ENCODE results near the gene ATXN7L1. TPM values are rescaled to one million over a fixed set of nuclear protein-coding genes. Genes with fewer than 3 reads are reported as not detected.
"Not testable (repeated sequence)": the region's sequence is repeated elsewhere in the genome, so short reads cannot be mapped to it uniquely, and the experiment has no call there.

The ATXN7L1 gene
- total RNA-seq, 1 donor from 2014 or later, result 4.6 TPM

DNA sequence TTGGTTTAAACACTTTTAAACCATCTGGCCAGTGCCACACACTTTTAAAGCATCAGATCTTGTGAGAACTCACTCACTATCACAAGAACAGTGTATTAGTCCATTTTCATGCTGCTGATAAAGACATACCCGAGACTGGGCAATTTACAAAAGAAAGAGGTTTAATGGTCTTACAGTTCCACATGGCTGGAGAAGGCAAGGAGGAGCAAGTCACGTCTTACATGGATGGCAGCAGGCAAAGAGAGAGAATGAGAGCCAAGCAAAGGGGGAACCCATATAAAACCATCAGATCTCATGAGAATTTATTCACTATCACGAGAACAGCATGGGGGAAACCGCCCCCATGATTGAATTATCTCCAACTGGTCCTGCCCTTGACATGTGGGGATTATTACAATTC is 165.7 kb downstream of the ATXN7L1 start:
- DNase-seq (ENCODE audit: low read depth in 2 of 2), result not testable (repeated sequence)

- DNase-seq (ENCODE audit: low read depth in 2 of 2), result no peak
Measured at GRCh38 chr7:105708763-105709080, 167.7 kb downstream of the ATXN7L1 start.

DNA sequence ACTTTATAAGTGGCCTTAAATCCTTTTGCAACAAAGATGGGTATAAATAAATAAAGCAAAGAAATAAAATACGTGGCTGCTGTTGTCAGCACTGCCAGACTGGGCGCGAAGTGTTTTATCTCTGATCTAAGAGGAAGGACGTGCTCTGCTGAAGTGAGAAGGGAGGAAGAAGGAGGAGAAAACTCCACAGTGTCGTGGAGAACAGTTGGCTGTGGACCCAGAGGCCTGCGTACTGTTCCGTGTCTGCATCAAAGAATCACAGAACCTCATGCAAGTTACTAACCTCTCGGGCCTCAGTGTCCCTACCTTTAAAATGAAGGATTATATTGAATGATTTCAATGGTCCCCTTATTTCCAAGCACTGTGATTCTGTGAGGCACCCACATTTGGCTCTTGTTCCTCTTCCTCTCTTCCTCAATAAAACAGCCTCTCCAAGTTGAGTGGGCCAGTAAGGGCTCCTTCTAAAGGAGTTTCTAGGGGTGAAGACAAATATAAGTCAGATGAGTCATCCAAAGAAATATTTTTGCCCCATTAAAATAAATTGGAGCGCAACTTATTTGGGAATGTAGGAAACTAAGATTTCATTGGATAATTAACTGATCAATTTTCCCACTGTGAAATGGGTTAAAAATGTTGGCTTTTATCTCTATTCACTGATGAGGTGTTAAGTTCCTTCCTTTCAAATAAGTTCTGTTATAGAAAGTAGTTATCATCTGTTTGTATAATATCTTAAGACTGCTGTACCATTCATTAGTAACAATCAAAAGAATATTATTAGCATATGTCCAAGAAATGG is 168.2 kb downstream of the ATXN7L1 start:
- DNase-seq (ENCODE audit: low read depth in 2 of 2), result peak in 1 of 2 donors; percentile 43

DNA sequence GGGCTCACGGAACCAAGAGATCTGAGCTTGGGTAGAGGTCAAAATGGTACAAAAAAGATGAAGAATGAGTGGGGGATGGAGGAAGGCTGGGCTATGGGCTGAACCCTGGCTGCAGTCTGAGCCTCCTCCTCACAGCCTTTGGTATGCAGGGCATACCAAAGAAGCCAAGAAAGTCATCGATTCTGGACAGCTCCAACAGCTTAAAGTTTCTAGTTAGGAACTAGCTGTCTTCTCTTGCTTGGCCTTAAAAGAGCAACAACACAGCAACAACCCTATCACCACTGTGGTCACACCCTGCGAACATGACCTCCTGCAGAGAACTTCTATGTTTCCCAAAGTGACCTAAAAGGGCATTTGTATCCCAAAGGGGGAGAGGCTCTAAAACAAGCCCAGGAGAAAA is 169.0 kb downstream of the ATXN7L1 start:
- DNase-seq (ENCODE audit: low read depth in 2 of 2), result no peak

GRCh38 chr7:105705427-105705826 is 171.0 kb downstream of the ATXN7L1 start:
- DNase-seq (ENCODE audit: low read depth in 2 of 2), result no peak

GRCh38 chr7:105703207-105703930 is 173.0 kb downstream of the ATXN7L1 start:
- DNase-seq (ENCODE audit: low read depth in 2 of 2), result no peak

- DNase-seq (ENCODE audit: low read depth in 2 of 2), result no peak
Measured at GRCh38 chr7:105699568-105700236, 176.7 kb downstream of the ATXN7L1 start.

- no peak for DNase-seq (ENCODE audit: low read depth in 2 of 2)
Measured at GRCh38 chr7:105698531-105698930, 177.9 kb downstream of the ATXN7L1 start.

DNA sequence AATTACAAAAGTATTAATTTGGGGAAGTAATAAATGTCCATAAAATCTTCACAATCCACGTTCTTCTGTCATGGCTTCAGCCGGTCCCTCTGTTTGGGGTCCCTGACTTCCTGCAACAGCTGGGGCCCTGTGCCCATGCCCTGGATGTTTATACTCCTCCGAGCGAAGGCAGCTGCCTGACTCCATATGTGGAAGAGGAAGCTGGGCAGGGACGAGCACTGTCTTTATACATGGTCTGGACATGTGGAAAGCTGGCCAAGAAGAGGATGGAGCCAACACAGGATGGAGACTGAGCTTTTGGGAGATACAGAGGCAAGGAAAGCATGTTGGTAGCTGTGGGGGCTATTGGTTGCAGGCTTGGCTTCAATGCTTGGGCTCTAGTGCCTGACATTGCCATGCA is 178.6 kb downstream of the ATXN7L1 start:
- DNase-seq (ENCODE audit: low read depth in 2 of 2), result no peak

DNA sequence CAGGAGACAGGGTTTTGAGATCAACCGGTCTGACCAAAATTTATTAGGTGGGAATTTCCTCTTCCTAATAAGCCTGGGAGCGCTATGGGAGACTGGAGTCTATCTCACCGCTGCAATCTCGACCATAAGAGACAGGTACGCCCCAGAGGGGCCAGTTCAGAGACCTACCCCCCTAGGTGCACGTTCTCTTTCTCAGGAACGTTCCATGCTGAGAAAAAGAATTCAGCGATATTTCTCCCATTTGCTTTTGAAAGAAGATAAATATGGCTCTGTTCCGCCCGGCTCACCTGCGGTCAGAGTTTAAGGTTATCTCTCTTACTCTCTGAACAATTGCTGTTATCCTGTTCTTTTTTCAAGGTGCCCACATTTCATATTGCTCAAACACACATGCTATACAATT is 179.2 kb downstream of the ATXN7L1 start:
- not testable (repeated sequence) for DNase-seq (ENCODE audit: low read depth in 2 of 2)

DNA sequence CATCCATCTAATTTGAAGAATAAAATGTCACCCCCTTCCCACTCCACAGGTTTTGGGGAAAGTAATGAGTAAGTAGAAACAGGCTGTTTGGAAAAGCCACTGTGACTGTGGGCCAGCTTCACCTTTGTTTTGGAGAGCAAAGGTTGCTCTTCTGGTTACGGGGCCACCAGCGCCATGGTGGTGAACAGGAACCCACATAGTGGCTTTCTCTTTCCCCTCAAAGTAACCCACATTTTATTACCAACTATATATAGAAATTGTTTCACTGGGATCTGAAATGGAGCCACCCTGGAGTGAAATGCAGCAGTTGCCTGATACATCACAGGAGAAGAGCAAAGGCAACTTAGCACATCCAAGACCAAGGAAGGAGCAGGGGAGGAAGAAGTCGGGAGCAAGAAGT is 182.8 kb downstream of the ATXN7L1 start:
- DNase-seq (ENCODE audit: low read depth in 2 of 2), result no peak

DNA sequence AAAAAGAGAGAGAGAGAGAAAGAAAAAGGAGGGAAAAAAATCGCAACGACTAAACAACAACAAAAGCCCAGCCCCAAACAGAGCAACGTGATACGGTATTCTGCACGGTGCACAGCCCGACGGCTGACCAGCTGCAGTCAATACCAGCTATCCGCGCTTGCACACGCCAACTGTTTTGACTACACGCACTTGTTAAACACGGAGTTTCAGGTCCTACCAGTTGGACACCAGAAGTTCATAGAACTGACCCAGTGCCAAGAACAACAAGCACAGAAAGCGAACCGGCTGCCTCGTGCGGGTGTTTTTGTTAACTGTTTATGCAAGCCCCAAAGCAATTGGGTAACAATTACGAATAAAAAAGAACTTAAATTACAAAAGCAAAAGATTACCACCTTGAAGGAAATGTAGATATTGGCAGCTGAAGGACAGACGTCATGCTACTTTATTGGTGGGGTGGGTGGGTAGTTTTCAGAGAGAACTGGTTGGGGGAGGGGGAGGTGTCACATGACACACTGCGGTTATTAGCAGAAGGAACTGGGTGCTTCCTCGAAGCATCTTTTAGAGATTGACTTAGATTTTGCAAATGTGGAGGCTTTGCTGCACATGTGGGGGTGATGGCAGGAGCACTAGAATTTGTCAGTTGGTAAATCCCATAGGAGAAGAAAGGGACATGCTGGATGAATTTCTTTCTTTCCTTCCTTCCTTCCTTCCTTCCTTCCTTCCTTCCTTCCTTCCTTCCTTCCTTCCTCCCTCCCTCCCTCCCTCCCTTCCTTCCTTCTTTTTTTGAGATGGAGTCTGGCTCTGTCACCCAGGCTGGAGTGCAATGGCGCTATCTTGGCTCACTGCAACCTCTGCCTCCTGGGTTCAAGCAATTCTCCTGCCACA is 184.5 kb downstream of the ATXN7L1 start:
- peak; percentile 89 to 95 for DNase-seq (ENCODE audit: low read depth in 2 of 2)

GRCh38 chr7:105691082-105691679 is 185.2 kb downstream of the ATXN7L1 start:
- peak; percentile 26 to 83 for DNase-seq (ENCODE audit: low read depth in 2 of 2)

DNA sequence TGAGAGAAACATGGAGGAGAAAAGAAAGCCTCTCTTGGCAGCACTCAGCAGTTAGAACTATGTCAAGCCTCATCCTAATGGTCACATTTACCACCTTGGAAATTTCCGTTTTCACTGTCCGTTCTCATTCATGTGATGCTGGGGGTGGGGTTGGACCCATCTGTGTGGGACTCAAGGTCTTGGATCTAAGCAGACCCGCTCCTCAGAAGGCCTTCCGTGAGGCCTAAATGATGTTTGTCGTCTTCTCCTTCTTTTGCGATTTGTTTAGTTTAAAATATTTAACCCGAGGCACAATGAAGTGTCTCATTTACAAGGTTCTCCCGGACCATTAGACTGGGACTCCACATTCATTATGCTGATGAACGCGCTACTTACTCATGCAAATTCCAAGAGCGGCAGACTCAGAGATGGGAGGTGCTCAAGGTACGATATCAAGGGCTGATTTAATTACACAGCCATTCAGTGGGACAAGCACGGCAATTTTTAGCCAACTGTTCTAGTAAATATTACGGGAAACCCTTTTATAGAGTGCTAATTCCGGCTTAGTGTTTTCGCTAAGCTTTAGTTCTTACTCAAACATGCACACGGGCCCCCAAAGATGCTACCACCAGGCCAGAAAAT is 186.0 kb downstream of the ATXN7L1 start:
- no peak for DNase-seq (ENCODE audit: low read depth in 2 of 2)

- no peak for DNase-seq (ENCODE audit: low read depth in 2 of 2)
Measured at GRCh38 chr7:105689067-105689819, 187.2 kb downstream of the ATXN7L1 start.

DNA sequence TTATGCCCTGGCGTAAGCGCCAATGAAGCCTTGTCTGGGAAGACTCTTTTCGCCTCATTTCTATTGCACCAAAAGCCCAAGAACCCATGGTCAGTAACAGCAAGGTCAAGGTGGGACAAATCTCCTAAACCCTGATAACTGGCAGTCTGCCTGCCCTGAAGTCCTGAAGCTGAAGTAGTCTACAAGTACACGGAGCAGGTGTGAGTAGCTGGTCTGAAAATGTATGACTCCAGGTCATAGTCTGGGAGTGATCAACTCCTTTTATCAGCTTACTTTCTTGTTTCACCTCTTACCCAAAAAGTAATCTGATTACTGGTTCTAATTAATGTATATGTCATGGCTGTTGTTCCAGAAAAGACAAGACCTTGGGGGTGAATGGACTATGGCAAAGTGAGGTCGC is 187.8 kb downstream of the ATXN7L1 start:
- no peak for DNase-seq (ENCODE audit: low read depth in 2 of 2)

DNA sequence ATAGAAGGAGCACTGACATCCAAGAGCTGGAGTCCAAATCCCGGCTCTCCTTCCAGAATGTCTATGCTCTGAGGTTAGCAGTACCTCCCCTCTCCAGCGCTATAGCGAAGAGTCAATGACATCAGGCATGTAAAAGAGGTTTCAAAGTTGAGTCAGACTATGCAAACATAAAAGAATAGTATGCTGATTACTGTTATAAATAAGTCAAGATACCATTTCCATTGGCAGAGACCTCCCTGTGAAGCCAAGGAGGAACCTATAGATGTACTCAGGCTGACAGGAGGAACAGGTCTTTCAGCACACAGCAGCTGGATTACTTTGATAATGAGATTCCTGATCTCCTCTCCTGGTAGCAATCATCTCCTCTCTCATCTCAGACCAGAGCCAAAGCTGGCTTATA is 191.2 kb downstream of the ATXN7L1 start:
- no peak for DNase-seq (ENCODE audit: low read depth in 2 of 2)

- DNase-seq (ENCODE audit: low read depth in 2 of 2), result no peak
Measured at GRCh38 chr7:105682341-105683060, 193.9 kb downstream of the ATXN7L1 start.

DNA sequence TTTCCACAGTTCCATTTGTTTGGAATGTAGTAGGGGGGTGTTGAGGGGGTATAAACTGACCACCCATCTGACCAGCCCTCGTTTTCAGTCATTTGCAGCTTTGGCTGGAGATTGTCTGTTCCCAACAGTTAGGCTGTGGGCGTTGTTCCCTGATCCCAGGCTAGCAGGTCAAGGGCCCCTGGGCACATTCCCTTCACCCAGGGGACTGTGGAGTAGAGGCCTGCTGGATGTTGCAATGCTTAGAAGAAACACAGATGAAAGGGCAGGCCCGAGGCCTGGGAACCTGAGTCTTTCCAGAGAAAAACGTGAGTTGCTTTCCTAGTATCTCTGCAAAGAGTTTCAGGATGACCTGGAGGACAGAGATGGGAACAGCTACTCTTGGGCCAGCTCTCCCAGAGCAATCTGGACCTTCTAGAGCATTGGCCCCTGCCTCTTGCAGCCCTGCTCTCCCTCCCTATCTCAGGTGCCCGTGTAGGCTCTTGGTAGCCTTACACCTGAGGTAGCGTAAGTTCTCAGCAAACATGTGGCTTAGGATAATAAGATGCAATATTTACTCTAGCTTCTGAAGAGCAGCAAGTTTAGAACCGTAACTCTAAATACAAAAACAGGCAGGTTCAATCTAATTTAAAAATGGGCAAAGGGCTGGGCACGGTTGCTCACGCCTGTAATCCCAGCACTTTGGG is 195.8 kb downstream of the ATXN7L1 start:
- no peak for DNase-seq (ENCODE audit: low read depth in 2 of 2)
